Adrenal gland (tissue), 12 donors: Measurements from ENCODE around the gene ADCY5. TPM values are rescaled to one million over a fixed set of nuclear protein-coding genes. Genes with fewer than 3 reads are reported as not detected.

Experiments used
- DNase-seq, 7 donors: peaks; one replicate each; pipeline ENCODE4 v3.0.0-alpha.2; 2019 to 2020
- H3K27ac ChIP-seq, 5 donors: fragments of 200-600 bp; sonication (generic) in 4 of 5; 1 replicate in 3 of 5; 2 replicates in 2 of 5; pipeline versions ENCODE4 v1.5.1 to v1.8.0; 2016 to 2020; ENCODE audit warnings: mild to moderate bottlenecking in 1 of 5
- H3K27me3 ChIP-seq: fragments of 200-600 bp; 2 replicates; pipeline ENCODE4 v1.8.0; 2021
- H3K36me3 ChIP-seq, 2 donors: fragments of 200-600 bp; replicated peaks in 1 of 2; 1 replicate in 1 of 2; 2 replicates in 1 of 2; pipeline versions ENCODE4 v1.5.1 to v1.8.0; 2018 to 2022
- H3K4me1 ChIP-seq, 2 donors: fragments of 200-600 bp; replicated peaks in 1 of 2; 1 replicate in 1 of 2; 2 replicates in 1 of 2; pipeline versions ENCODE4 v1.5.1 to v1.8.0; 2018 to 2021
- H3K4me3 ChIP-seq, 4 donors: fragments of 200-600 bp; sonication (generic) in 3 of 4; one replicate each; pipeline ENCODE4 v1.5.1; 2016 to 2018
- H3K9me3 ChIP-seq, 3 donors: fragments of 200-600 bp; sonication (generic) in 1 of 3; replicated peaks in 1 of 3; 1 replicate in 2 of 3; 2 replicates in 1 of 3; pipeline versions ENCODE4 v1.5.1 to v1.8.0; 2016 to 2021
- POLR2A ChIP-seq, 2 donors: fragments of 450-650 bp; IDR thresholded peaks; one replicate each; pipeline ENCODE4 v1.6.1; 2017; ENCODE audit warnings: antibody characterized with exemption in 2 of 2, mild to moderate bottlenecking in 2 of 2, moderate library complexity in 1 of 2
- WGBS, 4 donors: extraction: QIAGEN DNeasy Blood & Tissue Kit in 2 of 4; methylation state at CpG; one replicate each; pipeline versions ENCODE4 v1.1.5 to v1.1.7; 2013 to 2017; 5-methylcytosine and 5-hydroxymethylcytosine counted together
- intact Hi-C, 2 donors: fragments of 100-400 bp; cut with DNase I; formaldehyde crosslinking; loops; one replicate each; pipeline versions ENCODE4 v1.14.1 to v1.15.0; 2022 to 2023
- polyA plus RNA-seq, 3 donors: library from polyadenylated mRNA; stranded (reverse); fragments of 200-250 nt in 2 of 3; fragments of 350-450 nt in 1 of 3; fragmentation: Illumina TruSeq in 1 of 3; extraction: RNeasy Lipid Tissue Mini Kit (QIAGEN cat#74804) in 1 of 3; gene quantifications; one replicate each; pipeline ENCODE4 v1.2.3, GENCODE V29; 2013 to 2014
- total RNA-seq, 9 donors: library from RNA; depleted of rRNA in 4 of 9; stranded (reverse); fragments of >200 nt in 4 of 9; fragments of 120-200 nt in 1 of 9; fragmentation: NEBNext Ultra II Directional in 1 of 9; extraction: Animal tissue kit (Norgen Biotek cat#: 25700) in 1 of 9; gene quantifications; one replicate each; pipeline versions ENCODE4 v1.1.0 to v1.2.4, GENCODE V29; 2013 to 2023
- TF ChIP-seq, protein P1 (sequence below), 6 experiments: fragments of 450-650 bp in 4 of 6; fragments of 200-600 bp in 2 of 6; sonication (generic) in 1 of 6; IDR thresholded peaks; 1 replicate in 5 of 6; 2 replicates in 1 of 6; pipeline versions ENCODE4 v1.5.1 to v1.8.0; 2016 to 2021; ENCODE audit warnings: antibody characterized with exemption in 6 of 6, mild to moderate bottlenecking in 2 of 6, moderate library complexity in 1 of 6
- donor health status: healthy with polysubstance abuse.
- donor health status: Bipolar disorder and iron deficiency.
- donor health status: DM: yes; HTN: yes; CAD: no.
- donor health status: DM: no; HTN: no; CAD: no.
- donor health status: DM: no; HTN: no; CAD: no.
- donor health status: DM: yes; HTN: yes; CAD: no.

ADCY5 gene
- total and polyA plus RNA-seq, 12 donors, result 1.2 to 12.4 (median 4.4) TPM

DNA sequence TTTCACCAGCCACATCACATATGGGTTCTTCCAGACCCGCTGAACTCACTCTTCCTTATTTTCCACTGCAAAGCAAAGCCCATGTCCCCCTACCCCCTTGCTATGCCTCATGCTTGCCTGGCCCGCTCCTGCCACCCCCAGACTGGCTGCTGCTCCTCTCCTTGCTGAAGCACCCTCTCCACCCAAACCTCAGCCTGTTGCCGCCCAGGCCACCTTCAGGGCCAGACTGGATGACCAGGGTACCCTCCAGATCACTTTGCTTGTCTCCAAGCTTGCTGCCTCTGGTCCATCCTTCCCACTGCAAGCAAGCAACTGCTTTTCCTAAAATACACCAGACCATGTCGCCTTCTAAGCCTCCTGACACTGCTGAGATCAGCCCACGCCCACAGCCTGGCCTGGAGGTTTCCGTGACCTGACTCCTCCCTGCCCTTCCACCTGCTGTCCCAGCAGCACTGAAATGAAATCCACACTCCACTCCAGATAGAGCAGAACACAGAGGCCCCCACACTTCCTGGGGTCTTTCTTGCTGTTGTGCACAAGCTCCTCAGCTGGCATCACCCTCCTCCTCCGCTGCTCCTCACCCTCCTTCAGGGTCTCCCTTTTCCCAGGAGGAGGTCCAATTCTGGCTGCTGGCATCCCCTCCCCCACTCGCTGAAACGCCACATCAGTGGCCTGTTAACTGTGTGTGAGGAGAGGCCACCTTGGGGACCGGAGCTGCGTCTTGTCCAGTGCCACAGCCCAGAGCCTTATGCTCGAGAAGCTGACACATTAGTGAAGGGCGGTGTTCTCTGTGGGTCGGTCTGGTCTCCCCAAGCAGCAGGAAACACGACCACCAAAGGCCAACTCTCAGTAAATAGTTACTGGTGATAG lies 99.1 kb downstream of the ADCY5 start:
- WGBS, 4 donors, result 74 to 81% (median 78%) methylated on average over 10 to 15 of the region's 15 CpGs
- peak in 1 of 7 donors; percentile 5 for DNase-seq
- Histone ChIP-seq H3K36me3 (no peaks in the 10 kb centered on the region), H3K27ac (no peak overlapping the region), H3K4me1 (peaks cover 1 to 4% of the 10 kb centered on the region in 2 donors), H3K27me3 (no peaks in the 10 kb centered on the region), H3K9me3 (no peaks in the 10 kb centered on the region), H3K4me3 (no peak overlapping the region)
- intact Hi-C loops, result no loop called here
- TF ChIP-seq, protein P1, sequence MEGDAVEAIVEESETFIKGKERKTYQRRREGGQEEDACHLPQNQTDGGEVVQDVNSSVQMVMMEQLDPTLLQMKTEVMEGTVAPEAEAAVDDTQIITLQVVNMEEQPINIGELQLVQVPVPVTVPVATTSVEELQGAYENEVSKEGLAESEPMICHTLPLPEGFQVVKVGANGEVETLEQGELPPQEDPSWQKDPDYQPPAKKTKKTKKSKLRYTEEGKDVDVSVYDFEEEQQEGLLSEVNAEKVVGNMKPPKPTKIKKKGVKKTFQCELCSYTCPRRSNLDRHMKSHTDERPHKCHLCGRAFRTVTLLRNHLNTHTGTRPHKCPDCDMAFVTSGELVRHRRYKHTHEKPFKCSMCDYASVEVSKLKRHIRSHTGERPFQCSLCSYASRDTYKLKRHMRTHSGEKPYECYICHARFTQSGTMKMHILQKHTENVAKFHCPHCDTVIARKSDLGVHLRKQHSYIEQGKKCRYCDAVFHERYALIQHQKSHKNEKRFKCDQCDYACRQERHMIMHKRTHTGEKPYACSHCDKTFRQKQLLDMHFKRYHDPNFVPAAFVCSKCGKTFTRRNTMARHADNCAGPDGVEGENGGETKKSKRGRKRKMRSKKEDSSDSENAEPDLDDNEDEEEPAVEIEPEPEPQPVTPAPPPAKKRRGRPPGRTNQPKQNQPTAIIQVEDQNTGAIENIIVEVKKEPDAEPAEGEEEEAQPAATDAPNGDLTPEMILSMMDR (IDR thresholded peaks at IDR 0.05), result no peak
- no peak for TF ChIP-seq POLR2A (IDR thresholded peaks at IDR 0.05)

DNA sequence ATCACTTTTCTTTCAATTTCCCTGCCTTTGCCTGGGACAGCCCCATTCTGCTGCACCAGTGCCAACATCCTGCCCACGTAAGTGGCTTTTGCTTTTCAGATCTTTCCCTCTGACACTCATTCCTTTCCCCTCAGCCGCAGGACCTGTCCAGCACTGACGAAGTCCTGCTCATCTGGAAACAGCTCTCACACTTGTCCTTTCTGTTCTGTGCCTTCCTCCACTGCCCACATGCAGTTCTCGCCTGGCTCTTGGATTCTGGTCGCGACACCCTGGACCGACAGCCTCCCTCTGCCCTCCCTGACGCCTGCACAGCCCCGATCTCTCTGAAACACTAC lies 99.7 kb downstream of the ADCY5 start:
- Histone ChIP-seq H3K27me3 (no peaks in the 10 kb centered on the region), H3K4me1 (peaks cover 7 to 10% of the 10 kb centered on the region in 2 donors), H3K4me3 (no peak overlapping the region), H3K9me3 (no peaks in the 10 kb centered on the region), H3K27ac (no peak overlapping the region), H3K36me3 (no peaks in the 10 kb centered on the region)
- TF ChIP-seq, protein P1 (IDR thresholded peaks at IDR 0.05), result no peak
- TF ChIP-seq POLR2A (IDR thresholded peaks at IDR 0.05), result no peak
- intact Hi-C loops, result no loop called here
- whole genome bisulfite sequencing, 4 donors, result 81 to 85% (median 82%) methylated on average over 9 of the region's 9 CpGs
- peak in 1 of 7 donors; percentile 8 for DNase-seq

DNA sequence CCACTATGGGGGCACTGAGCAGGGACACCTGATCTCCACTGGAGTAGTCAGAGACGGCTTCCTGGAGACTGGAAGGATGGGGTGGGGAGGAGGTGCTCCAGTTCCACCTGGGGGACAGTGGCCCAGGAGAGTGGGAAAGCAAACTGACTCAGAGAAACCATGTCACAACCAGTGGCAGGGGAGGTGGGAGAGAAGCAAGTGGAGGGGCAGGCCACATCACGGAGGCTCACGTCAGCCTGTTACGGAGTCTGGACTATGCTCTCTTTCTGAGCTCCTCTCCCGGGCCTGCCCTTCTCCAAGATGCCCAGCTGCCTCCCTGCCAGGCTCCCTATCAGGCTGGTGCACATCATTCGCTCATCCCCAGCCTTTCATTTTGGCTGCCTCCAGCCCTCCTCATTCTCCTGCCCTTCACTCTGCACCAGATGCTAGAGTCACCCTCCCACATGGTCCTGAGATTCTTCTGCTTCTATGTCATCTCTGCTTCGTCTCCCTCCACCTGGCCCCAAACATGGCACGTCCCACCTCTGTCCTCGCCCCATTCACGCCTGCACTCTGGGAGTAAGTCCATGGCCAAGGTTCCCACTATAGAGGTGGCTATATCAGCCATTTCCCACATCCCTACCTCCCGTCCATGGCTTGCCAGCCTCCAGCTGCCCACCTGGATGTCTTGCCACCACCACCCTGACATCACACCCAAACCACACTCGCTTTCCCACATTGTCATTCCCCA lies 100.3 kb downstream of the ADCY5 start:
- intact Hi-C loops, result no loop called here
- peaks cover 13 to 15% of the 10 kb centered on the region in 2 donors for H3K4me1 ChIP-seq
- no peaks in the 10 kb centered on the region for H3K36me3 ChIP-seq
- H3K9me3 ChIP-seq, result no peaks in the 10 kb centered on the region
- no peak for DNase-seq
- 73 to 88% (median 82%) methylated on average over 12 of the region's 12 CpGs for WGBS, 4 donors
- no peak overlapping the region for H3K4me3 ChIP-seq
- TF ChIP-seq, protein P1 (IDR thresholded peaks at IDR 0.05), result no peak
- TF ChIP-seq POLR2A (IDR thresholded peaks at IDR 0.05), result no peak
- H3K27ac ChIP-seq, result no peak overlapping the region
- no peaks in the 10 kb centered on the region for H3K27me3 ChIP-seq

DNA sequence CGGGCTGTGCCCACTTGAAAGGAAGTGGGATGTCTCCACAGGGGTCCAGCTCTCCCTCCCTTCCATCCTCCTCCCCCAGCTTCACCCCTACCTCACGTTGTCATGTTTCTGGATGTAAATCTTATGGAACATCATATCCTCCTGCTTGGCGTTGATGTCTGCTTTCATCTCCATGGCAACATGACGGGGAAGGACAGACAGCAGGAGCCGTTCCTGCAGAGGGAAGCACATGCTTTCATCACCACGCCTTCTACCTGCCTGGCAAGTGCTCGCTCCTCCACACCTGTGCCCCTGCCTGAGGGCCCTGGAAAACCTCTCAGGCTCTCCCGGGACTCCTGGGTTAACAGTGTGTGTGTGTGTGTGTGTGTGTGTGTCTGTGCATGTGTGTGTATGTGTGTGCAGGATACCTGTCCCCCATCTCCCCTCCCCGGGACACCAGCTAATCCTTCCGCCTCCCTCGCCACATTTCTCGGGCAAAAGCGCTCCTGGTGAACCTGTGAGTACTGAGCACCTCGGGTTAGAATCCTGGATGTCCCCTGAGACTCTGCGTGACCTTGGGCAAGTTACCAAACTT lies 101.1 kb downstream of the ADCY5 start:
- Histone ChIP-seq H3K4me3 (no peak overlapping the region), H3K27ac (no peak overlapping the region), H3K36me3 (no peaks in the 10 kb centered on the region), H3K27me3 (no peaks in the 10 kb centered on the region), H3K9me3 (no peaks in the 10 kb centered on the region), H3K4me1 (peaks cover 15 to 19% of the 10 kb centered on the region in 2 donors)
- WGBS, 4 donors, result 64 to 76% (median 74%) methylated on average over 14 to 15 of the region's 15 CpGs
- no peak for DNase-seq
- intact Hi-C loops, result no loop called here
- no peak for TF ChIP-seq POLR2A (IDR thresholded peaks at IDR 0.05)
- TF ChIP-seq, protein P1 (IDR thresholded peaks at IDR 0.05), result no peak
